Activated CD8-positive, alpha-beta memory T cell treated with anti-CD3 and anti-CD28 coated beads for 24 hours (primary cell): ENCODE results near the gene CTSV.
"Not testable (repeated sequence)": the region's sequence is repeated elsewhere in the genome, so short reads cannot be mapped to it uniquely, and the experiment has no call there.

Source experiments
- DNase-seq: peaks from one replicate; pipeline ENCODE4 v3.0.0-alpha.2; 2020

CTSV gene

GRCh38 chr9:97039514-97039860 is 545 bp upstream of the CTSV start:
- no peak for DNase-seq

- DNase-seq: not testable (repeated sequence)
Measured at GRCh38 chr9:97023505-97023904, 15.4 kb downstream of the CTSV start.

- peak; percentile 86 for DNase-seq
Measured at GRCh38 chr9:97013151-97014132, 25.5 kb downstream of the CTSV start.

GRCh38 chr9:97012617-97013016 is 26.3 kb downstream of the CTSV start:
- peak; percentile 64 for DNase-seq

GRCh38 chr9:97002195-97002594 is 36.7 kb downstream of the CTSV start:
- not testable (repeated sequence) for DNase-seq

GRCh38 chr9:97001338-97001737 is 37.6 kb downstream of the CTSV start:
- DNase-seq: not testable (repeated sequence)

- DNase-seq: not testable (repeated sequence)
Measured at GRCh38 chr9:97000139-97000787, 38.7 kb downstream of the CTSV start.

GRCh38 chr9:96999733-97000132 is 39.2 kb downstream of the CTSV start:
- not testable (repeated sequence) for DNase-seq

GRCh38 chr9:96997009-96997701 is 41.8 kb downstream of the CTSV start:
- not testable (repeated sequence) for DNase-seq

- DNase-seq: not testable (repeated sequence)
Measured at GRCh38 chr9:96994531-96995016, 44.4 kb downstream of the CTSV start.

- not testable (repeated sequence) for DNase-seq
Measured at GRCh38 chr9:96992303-96992702, 46.6 kb downstream of the CTSV start.

GRCh38 chr9:96989747-96990318 is 49.1 kb downstream of the CTSV start:
- not testable (repeated sequence) for DNase-seq

GRCh38 chr9:96984887-96985286 is 54.1 kb downstream of the CTSV start:
- DNase-seq: not testable (repeated sequence)

GRCh38 chr9:96984139-96984538 is 54.8 kb downstream of the CTSV start:
- not testable (repeated sequence) for DNase-seq

- not testable (repeated sequence) for DNase-seq
Measured at GRCh38 chr9:96983496-96984122, 55.3 kb downstream of the CTSV start.
